Measurements from ENCODE around the gene OTX2. TPM values are rescaled to one million over a fixed set of nuclear protein-coding genes. Genes with fewer than 3 reads are reported as not detected.

Gene OTX2
- total RNA-seq, 1 donor from 2014 or later: not detected

DNA sequence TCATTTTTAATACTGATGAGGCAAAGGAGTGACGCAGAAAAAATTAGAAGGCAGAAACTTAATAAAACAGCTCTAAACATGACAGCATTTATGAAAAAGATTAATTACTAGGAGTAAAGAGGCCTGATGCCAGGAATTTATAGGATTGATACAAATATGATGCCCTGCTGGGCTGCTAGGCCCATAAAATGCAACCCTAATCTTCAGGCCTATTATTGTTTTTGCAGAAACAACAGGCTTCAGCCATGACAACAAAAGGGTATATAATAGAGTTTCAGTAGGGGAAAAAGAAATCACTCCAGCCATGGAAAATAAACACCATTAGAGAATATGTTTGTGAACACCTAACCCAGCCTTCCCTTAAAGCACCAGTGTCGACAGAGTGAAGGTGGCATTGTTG is 50.6 kb downstream of the OTX2 start:
- Mint-ChIP-seq H3K36me3 (ENCODE audit: low read depth) (no peaks in the 10 kb centered on the region), H3K27ac (no peak overlapping the region), H3K4me3 (no peak overlapping the region), H3K4me1 (ENCODE audit: low read depth) (no peaks in the 10 kb centered on the region), H3K27me3 (ENCODE audit: insufficient read depth) (no peaks in the 10 kb centered on the region), H3K9me3 (no peaks in the 10 kb centered on the region)
- intact Hi-C loops (cut with micrococcal nuclease): no loop called here
- no peak for DNase-seq (ENCODE audit: low spot score)

DNA sequence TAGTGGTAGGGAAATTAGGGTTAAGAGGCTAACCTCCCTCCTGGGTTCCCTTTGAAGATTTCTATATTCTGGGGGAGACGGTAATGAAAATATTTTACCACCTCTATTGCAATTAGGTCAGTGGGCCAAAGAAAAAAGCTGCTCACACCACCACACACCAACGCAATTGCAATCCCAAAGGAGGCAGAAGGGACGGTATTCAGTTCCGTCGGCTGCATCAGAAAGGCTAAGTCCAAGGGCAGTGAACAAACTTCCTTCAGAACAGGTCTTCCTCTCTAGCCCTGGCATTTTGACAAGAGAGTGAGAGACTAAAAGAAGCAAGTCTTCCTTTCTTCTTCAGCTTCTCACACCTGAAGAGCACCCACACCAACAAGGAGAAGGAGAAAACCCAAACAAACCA is 51.2 kb downstream of the OTX2 start:
- no peaks in the 10 kb centered on the region for H3K27me3 Mint-ChIP-seq (ENCODE audit: insufficient read depth)
- no peaks in the 10 kb centered on the region for H3K4me1 Mint-ChIP-seq (ENCODE audit: low read depth)
- no peak overlapping the region for H3K4me3 Mint-ChIP-seq
- no peaks in the 10 kb centered on the region for H3K36me3 Mint-ChIP-seq (ENCODE audit: low read depth)
- H3K27ac Mint-ChIP-seq: no peak overlapping the region
- intact Hi-C loops (cut with micrococcal nuclease): no loop called here
- no peak for DNase-seq (ENCODE audit: low spot score)
- H3K9me3 Mint-ChIP-seq: no peaks in the 10 kb centered on the region

DNA sequence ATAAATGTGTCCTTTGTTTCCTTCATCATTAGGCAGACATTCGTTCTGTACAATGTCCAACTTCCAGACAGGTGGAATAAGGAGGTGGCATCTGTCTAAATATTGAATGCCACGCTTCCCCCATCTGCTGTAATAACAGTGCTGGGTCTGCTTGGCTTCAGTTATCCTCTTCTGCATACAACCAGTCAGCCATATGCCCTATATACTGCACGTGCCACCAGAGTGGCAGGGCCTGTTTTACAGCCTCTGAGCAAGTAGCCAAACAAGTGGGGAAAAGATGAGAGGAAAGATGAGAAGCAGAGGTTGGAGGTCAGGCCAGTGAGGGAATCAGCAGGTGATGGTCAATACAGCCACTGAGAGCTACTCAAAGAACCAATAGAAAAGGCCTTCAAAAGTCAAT is 55.4 kb downstream of the OTX2 start:
- H3K9me3 Mint-ChIP-seq: no peaks in the 10 kb centered on the region
- no peaks in the 10 kb centered on the region for H3K36me3 Mint-ChIP-seq (ENCODE audit: low read depth)
- H3K27ac Mint-ChIP-seq: no peak overlapping the region

DNA sequence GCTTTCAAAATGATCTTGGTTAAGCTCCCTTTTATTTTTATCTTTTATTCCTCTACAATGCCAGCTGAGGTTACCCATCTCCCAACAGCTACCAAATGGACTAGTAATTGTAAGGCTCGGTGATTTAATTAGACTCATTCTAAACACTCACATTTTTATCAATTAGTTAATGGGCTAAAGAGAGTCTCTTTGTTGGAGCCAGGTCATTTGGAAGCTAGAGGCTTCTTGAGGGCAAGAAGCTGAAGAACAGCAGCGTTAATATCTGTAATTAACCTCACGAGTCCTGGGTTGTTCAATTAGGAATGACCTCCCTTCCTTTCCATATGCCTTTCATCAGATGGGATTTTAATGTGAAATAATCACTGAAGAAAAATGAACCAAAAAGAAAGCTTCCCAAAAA is 56.9 kb downstream of the OTX2 start:
- intact Hi-C loops (cut with micrococcal nuclease): no loop called here

More for the DNA sequence above, 55.4 kb downstream of the OTX2 start:
- no peak overlapping the region for H3K4me3 Mint-ChIP-seq
- H3K27me3 Mint-ChIP-seq (ENCODE audit: insufficient read depth): peaks cover 10% of the 10 kb centered on the region
- intact Hi-C loops (cut with micrococcal nuclease): no loop called here
- H3K4me1 Mint-ChIP-seq (ENCODE audit: low read depth): no peaks in the 10 kb centered on the region
- DNase-seq (ENCODE audit: low spot score): no peak

DNA sequence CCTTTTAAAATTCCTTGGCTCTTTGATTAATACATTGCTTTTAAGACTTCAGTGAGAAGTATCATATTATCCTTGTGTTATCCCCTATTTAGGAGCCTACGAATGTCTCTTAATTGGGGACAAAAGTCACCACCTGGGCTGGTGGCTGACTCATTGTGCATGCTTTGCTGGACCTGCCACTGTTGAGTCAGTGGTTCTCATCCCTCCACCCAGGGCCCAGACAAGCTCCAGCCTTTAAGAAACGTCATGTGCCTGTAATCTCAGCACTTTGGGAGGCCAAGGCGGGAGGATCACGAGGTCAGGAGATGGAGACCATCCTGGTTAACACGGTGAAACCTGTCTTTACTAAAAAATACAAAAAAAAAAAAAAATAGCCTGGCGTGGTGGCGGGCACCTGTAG is 57.9 kb downstream of the OTX2 start:
- DNase-seq (ENCODE audit: low spot score): no peak
- intact Hi-C loops (cut with micrococcal nuclease): no loop called here
- Mint-ChIP-seq H3K9me3 (no peaks in the 10 kb centered on the region), H3K36me3 (ENCODE audit: low read depth) (no peaks in the 10 kb centered on the region), H3K4me1 (ENCODE audit: low read depth) (no peaks in the 10 kb centered on the region), H3K27ac (no peak overlapping the region), H3K4me3 (no peak overlapping the region), H3K27me3 (ENCODE audit: insufficient read depth) (peaks cover 10% of the 10 kb centered on the region)

More for the DNA sequence above, 56.9 kb downstream of the OTX2 start:
- no peaks in the 10 kb centered on the region for H3K36me3 Mint-ChIP-seq (ENCODE audit: low read depth)
- DNase-seq (ENCODE audit: low spot score): no peak
- peaks cover 10% of the 10 kb centered on the region for H3K27me3 Mint-ChIP-seq (ENCODE audit: insufficient read depth)
- H3K4me1 Mint-ChIP-seq (ENCODE audit: low read depth): no peaks in the 10 kb centered on the region
- no peak overlapping the region for H3K4me3 Mint-ChIP-seq
- no peak overlapping the region for H3K27ac Mint-ChIP-seq
- H3K9me3 Mint-ChIP-seq: no peaks in the 10 kb centered on the region

DNA sequence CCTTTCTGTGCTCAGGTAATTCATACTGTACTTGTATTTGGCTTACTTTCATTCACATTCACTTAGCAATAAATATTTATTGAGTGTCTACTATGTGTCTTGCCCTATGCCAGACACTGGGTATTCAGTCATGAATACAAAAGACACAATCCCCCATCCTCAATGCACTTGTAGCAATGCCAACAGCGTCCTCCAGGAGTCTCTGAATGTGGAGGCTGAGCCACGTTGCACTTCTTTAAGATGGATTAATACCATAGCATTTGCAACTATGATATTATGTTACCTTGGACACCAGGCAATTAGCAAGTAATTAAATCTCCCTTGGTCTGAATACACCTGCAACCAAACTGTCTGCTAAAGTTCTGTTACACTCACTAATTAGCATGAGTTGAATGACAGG is 58.8 kb downstream of the OTX2 start:
- Mint-ChIP-seq H3K4me1 (ENCODE audit: low read depth) (no peaks in the 10 kb centered on the region), H3K36me3 (ENCODE audit: low read depth) (no peaks in the 10 kb centered on the region), H3K27me3 (ENCODE audit: insufficient read depth) (peaks cover 10% of the 10 kb centered on the region), H3K27ac (no peak overlapping the region), H3K4me3 (no peak overlapping the region), H3K9me3 (no peaks in the 10 kb centered on the region)
- DNase-seq (ENCODE audit: low spot score): no peak
- intact Hi-C loops (cut with micrococcal nuclease): no loop called here

Other genes starting within 250 kb of the OTX2 start
- gene TMEM260, start 230.7 kb downstream of the OTX2 start, total RNA-seq: 14.2 and 17.2 TPM in 2 replicates

Measured in activated T-helper 1 cell treated with anti-CD3 and anti-CD28 coated beads, Interleukin-12 subunit alpha, Interleukin-12 subunit beta, Interleukin-2, Interleukin-4 antibody, amounts not matched to agents 30 ng/mL and 10 ng/mL and 1 ng/mL, durations not matched to agents 14 hours and 24 hours and 36 hours (primary cell).